GM23338 (cell line): ENCODE measurements around the gene NSG1.

ENCODE experiments used
- CREB1 ChIP-seq: fragments of 250-450 bp; sonication (Bioruptor Pico); IDR thresholded peaks from 2 replicates; pipeline ENCODE4 v1.5.0; 2020; ENCODE audit warnings: low read depth, mild to moderate bottlenecking, moderate library complexity
- CTCF ChIP-seq, 2 experiments: fragments of 200-600 bp in 1 of 2; sonication (generic) in 1 of 2; conservative IDR thresholded peaks; 2 replicates each; pipeline versions ENCODE4 v1.5.1 to v1.6.1; 2016 to 2017; ENCODE audit warnings: antibody characterized with exemption in 2 of 2, low read depth in 2 of 2, mild to moderate bottlenecking in 2 of 2, moderate library complexity in 1 of 2
- ETS1 ChIP-seq: IDR thresholded peaks from 2 replicates; pipeline ENCODE4 v1.6.1; 2016; ENCODE audit warnings: antibody characterized with exemption
- EZH2 ChIP-seq: fragments of 200-600 bp; sonication (generic); IDR thresholded peaks from one replicate; pipeline ENCODE4 v1.8.0; 2017; ENCODE audit warnings: antibody characterized with exemption, mild to moderate bottlenecking, low read depth; ENCODE audit not compliant: unreplicated experiment
- EZH2phosphoT487 ChIP-seq: fragments of 200-600 bp; sonication (generic); IDR thresholded peaks from one replicate; pipeline ENCODE4 v1.8.1; 2018; ENCODE audit warnings: antibody characterized with exemption; ENCODE audit not compliant: unreplicated experiment
- JUNB ChIP-seq: IDR thresholded peaks from one replicate; pipeline ENCODE4 v1.6.1; 2016; ENCODE audit warnings: antibody characterized with exemption; ENCODE audit not compliant: unreplicated experiment
- NANOG ChIP-seq: IDR thresholded peaks from 2 replicates; pipeline ENCODE4 v1.6.1; 2016; ENCODE audit warnings: antibody characterized with exemption, borderline replicate concordance
- POLR2AphosphoS5 ChIP-seq: IDR thresholded peaks from 2 replicates; pipeline ENCODE4 v1.6.1; 2016; ENCODE audit warnings: antibody characterized with exemption, low read depth
- REST ChIP-seq: IDR thresholded peaks from one replicate; pipeline ENCODE4 v1.6.1; 2018; ENCODE audit warnings: antibody characterized with exemption; ENCODE audit not compliant: unreplicated experiment
- STAT1 ChIP-seq: IDR thresholded peaks from one replicate; pipeline ENCODE4 v1.6.1; 2016; ENCODE audit warnings: antibody characterized with exemption; ENCODE audit not compliant: unreplicated experiment
- ZNF331 ChIP-seq: fragments of 250-450 bp; sonication (Bioruptor Pico); IDR thresholded peaks from 2 replicates; pipeline ENCODE4 v1.5.0; 2020; ENCODE audit warnings: low read depth, mild to moderate bottlenecking, moderate library complexity
- ZNF462 ChIP-seq: fragments of 250-450 bp; sonication (Bioruptor Pico); IDR thresholded peaks from 2 replicates; pipeline ENCODE4 v1.5.0; 2020; ENCODE audit warnings: mild to moderate bottlenecking, moderate library complexity

- no peak for TF ChIP-seq CTCF (conservative IDR thresholded peaks at IDR 0.05; ENCODE audit: low read depth in 2 of 2)
- no peak for TF ChIP-seq EZH2phosphoT487
- TF ChIP-seq EZH2, result no peak
- TF ChIP-seq POLR2AphosphoS5, result no peak
- TF ChIP-seq STAT1, result no peak
- TF ChIP-seq CREB1, result no peak
- no peak for TF ChIP-seq REST
- TF ChIP-seq JUNB, result no peak
- no peak for TF ChIP-seq ETS1
- TF ChIP-seq NANOG, result no peak
- TF ChIP-seq ZNF331 (CRISPR knock-in tag), result no peak
- no peak for TF ChIP-seq ZNF462 (CRISPR knock-in tag)
These were observed 5.0 kb downstream of the NSG1 start for GRCh38 chr4:4391866-4392265.
